HepG2 (cell line): ENCODE results near the gene NINL. TPM values are rescaled to one million over a fixed set of nuclear protein-coding genes. Genes with fewer than 3 reads are reported as not detected.

Source experiments
- ATAC-seq: fragments of 200-7000 bp; cut with Tn5 transposase; 3 replicates; pipeline ENCODE4 v1.9.1; 2020; ENCODE audit warnings: mild to moderate bottlenecking, moderate library complexity
- BruUV-seq: library from RNA; stranded (reverse); fragments of 400-500 nt; replicated peaks from 2 replicates; lab custom pipeline; 2021; lab: Mats Ljungman, UMichigan
- CTCF ChIA-PET: fragments of 300-600 bp; formaldehyde crosslinking; extraction: SDS; loops from one replicate; lab custom pipeline; 2021; ENCODE audit warnings: low total read pairs, inconsistent platforms, low intra/inter-chr PET ratio; lab: Yijun Ruan, JAX
- POLR2A ChIA-PET: fragments of 350-600 bp; sonication (Branson Sonifier 250); formaldehyde crosslinking; loops from one replicate; lab custom pipeline; 2020; ENCODE audit warnings: antibody characterized with exemption, inconsistent platforms; lab: Yijun Ruan, JAX
- DNase-seq: peaks from one replicate; pipeline ENCODE4 v3.0.0-alpha.2; 2015; ENCODE audit warnings: low spot score
- FAIRE-seq: peaks from 3 replicates; lab custom pipeline; 2011; peaks lifted over from hg19 to GRCh38; lab: Jason Lieb, UNC
- H2AFZ ChIP-seq: one replicate; pipeline ENCODE4 v1.6.1; 2011; ENCODE audit warnings: low read length, inconsistent platforms
- H3K27ac ChIP-seq: fragments of 300-600 bp; 3 replicates; pipeline ENCODE4 v1.8.0; 2011; ENCODE audit warnings: mixed run types, mild to moderate bottlenecking, mixed read lengths, low read length, inconsistent platforms; ENCODE audit not compliant: insufficient read depth; ENCODE audit errors: extremely low read length
- H3K27me3 ChIP-seq, 2 experiments: fragments of 200-600 bp in 1 of 2; 2 replicates in 1 of 2; 3 replicates in 1 of 2; pipeline versions ENCODE4 v1.6.0 to v1.8.0; 2011; ENCODE audit warnings: low read length in 2 of 2, mild to moderate bottlenecking in 2 of 2, moderate library complexity in 2 of 2, inconsistent platforms in 1 of 2; ENCODE audit not compliant: insufficient read depth in 2 of 2, control insufficient read depth in 1 of 2
- H3K36me3 ChIP-seq, 2 experiments: fragments of 200-600 bp in 1 of 2; replicated peaks in 1 of 2; 2 replicates in 1 of 2; 3 replicates in 1 of 2; pipeline versions ENCODE4 v1.5.1 to v1.8.0; 2011; ENCODE audit warnings: low read length in 2 of 2, inconsistent platforms in 1 of 2; ENCODE audit not compliant: insufficient read depth in 2 of 2, control insufficient read depth in 1 of 2
- H3K4me1 ChIP-seq: 2 replicates; pipeline ENCODE4 v1.5.1; 2012; ENCODE audit warnings: low read length, inconsistent platforms; ENCODE audit not compliant: insufficient read depth
- H3K4me2 ChIP-seq: 2 replicates; pipeline ENCODE4 v1.6.0; 2011; ENCODE audit warnings: low read depth, low read length, inconsistent platforms
- H3K4me3 ChIP-seq, 3 experiments: fragments of 200-600 bp in 1 of 3; sonication (generic), shearing (Covaris generic) in 1 of 3; replicated peaks in 1 of 3; 2 replicates each; pipeline ENCODE4 v1.5.1; 2011 to 2016; ENCODE audit warnings: low read length in 3 of 3, inconsistent platforms in 2 of 3, low read depth in 2 of 3, mild to moderate bottlenecking in 2 of 3, control low read depth in 1 of 3, mixed read lengths in 1 of 3; ENCODE audit not compliant: insufficient read depth in 1 of 3
- H3K79me2 ChIP-seq: one replicate; pipeline ENCODE4 v1.6.1; 2011; ENCODE audit warnings: low read length, inconsistent platforms; ENCODE audit not compliant: insufficient read depth
- H3K9ac ChIP-seq: 2 replicates; pipeline ENCODE4 v1.6.0; 2011; ENCODE audit warnings: mild to moderate bottlenecking, low read depth, low read length, inconsistent platforms; ENCODE audit not compliant: insufficient read depth
- H3K9me3 ChIP-seq: 2 replicates; pipeline ENCODE4 v1.5.1; 2012; ENCODE audit warnings: mild to moderate bottlenecking, low read length
- H4K20me1 ChIP-seq: 2 replicates; pipeline ENCODE4 v1.6.0; 2011; ENCODE audit warnings: inconsistent platforms, mild to moderate bottlenecking, low read length, moderate library complexity; ENCODE audit not compliant: insufficient read depth
- FOXO1 ChIP-seq: sonication (generic); formaldehyde crosslinking; IDR thresholded peaks from 2 replicates; pipeline ENCODE4 v1.4.0; 2020; ENCODE audit warnings: missing genetic modification reagents
- KDM6A ChIP-seq: IDR thresholded peaks from 2 replicates; pipeline ENCODE4 v1.6.1; 2016; ENCODE audit warnings: low read depth
- PITX1 ChIP-seq: sonication (generic); formaldehyde crosslinking; IDR thresholded peaks from 2 replicates; pipeline ENCODE4 v1.5.1; 2020; ENCODE audit warnings: mild to moderate bottlenecking, missing genetic modification reagents
- STAT6 ChIP-seq: sonication (generic); formaldehyde crosslinking; IDR thresholded peaks from 2 replicates; pipeline ENCODE4 v1.4.0; 2020; ENCODE audit warnings: missing genetic modification reagents, mild to moderate bottlenecking, borderline replicate concordance
- ZKSCAN8 ChIP-seq: IDR thresholded peaks from 2 replicates; pipeline ENCODE4 v1.6.1; 2016; ENCODE audit warnings: borderline replicate concordance, missing genetic modification reagents, missing compliant biosample characterization
- ZSCAN30 ChIP-seq: sonication (generic); formaldehyde crosslinking; IDR thresholded peaks from 2 replicates; pipeline ENCODE4 v1.5.0; 2020; ENCODE audit warnings: mild to moderate bottlenecking, missing genetic modification reagents
- WGBS: methylation state at CpG from one replicate; pipeline ENCODE4 v1.1.6; 2017; ENCODE audit warnings: low lambda C conversion rate; 5-methylcytosine and 5-hydroxymethylcytosine counted together
- in situ Hi-C: cut with HindIII; loops from 2 replicates; pipeline ENCODE4 v1.10.0; 2017; ENCODE audit warnings: low pct_unique_long_range_greater_than_20kb; ENCODE audit not compliant: extremely low pct_ligation_motif_present
- intact Hi-C: fragments of 100-400 bp; cut with micrococcal nuclease; formaldehyde crosslinking; loops from one replicate; pipeline ENCODE4 v1.10.0; 2022; ENCODE audit not compliant: unreplicated experiment
- polyA plus RNA-seq, 8 experiments: library from polyadenylated mRNA; depleted of rRNA in 3 of 8; stranded (reverse) in 7 of 8; unstranded in 1 of 8; fragments of >200 nt; fragmentation: Illumina TruSeq in 4 of 8; extraction: Trizol in 4 of 8; gene quantifications; 2 replicates each; pipeline versions ENCODE4 v1.2.1 to v1.2.3, GENCODE V29; 2011 to 2016; ENCODE audit warnings: low read depth in 4 of 8, missing spikeins in 1 of 8, mixed read lengths in 1 of 8; ENCODE audit not compliant: insufficient read depth in 1 of 8
- total RNA-seq, 5 experiments: library from RNA; depleted of rRNA; stranded (reverse); fragments of >200 nt; fragmentation: Illumina TruSeq; extraction: Trizol; gene quantifications; 2 replicates each; pipeline ENCODE4 v1.2.3, GENCODE V29; 2016; ENCODE audit warnings: low read depth in 1 of 5
- TF ChIP-seq, protein P1 (sequence below): sonication (generic); formaldehyde crosslinking; IDR thresholded peaks from 2 replicates; pipeline ENCODE4 v1.5.0; 2020; ENCODE audit warnings: mild to moderate bottlenecking, missing genetic modification reagents, borderline replicate concordance
- TF ChIP-seq, protein P2 (sequence below): sonication (generic); formaldehyde crosslinking; IDR thresholded peaks from 2 replicates; pipeline ENCODE4 v1.9.0; 2022; ENCODE audit warnings: low read depth, missing genetic modification reagents

Gene NINL
- total and polyA plus RNA-seq, 2 of the 13 experiments (the other 11 are each of a cell fraction or from before 2014, with no cell fraction given), result 32.3 to 34.3 TPM

DNA sequence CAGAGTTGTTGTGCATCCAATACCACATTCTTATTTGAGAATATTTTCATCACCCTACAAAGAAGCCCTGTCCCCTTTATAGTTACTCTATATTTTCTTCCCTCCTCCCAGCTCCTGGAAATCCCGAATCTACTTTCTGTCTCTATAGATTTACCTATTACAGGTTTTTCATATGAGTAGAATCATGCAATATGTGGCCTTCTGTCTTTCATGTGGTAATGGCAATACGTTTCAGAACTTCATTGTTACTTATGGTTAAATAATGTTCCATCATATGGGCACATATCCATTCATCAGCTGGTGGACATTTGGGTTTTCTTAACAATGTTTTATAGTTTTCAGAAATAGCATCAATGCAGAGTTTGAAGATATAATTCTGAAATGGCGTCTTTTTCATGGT is 160.8 kb downstream of the NINL start:
- Histone ChIP-seq H3K27me3 (no peaks in the 10 kb centered on the region), H3K4me2 (no peak overlapping the region), H4K20me1 (no peaks in the 10 kb centered on the region), H3K79me2 (no peaks in the 10 kb centered on the region), H2AFZ (no peak overlapping the region), H3K4me3 (no peak overlapping the region), H3K4me1 (no peaks in the 10 kb centered on the region), H3K36me3 (peaks cover 3 to 43% of the 10 kb centered on the region in 2 experiments), H3K9me3 (no peaks in the 10 kb centered on the region), H3K27ac (no peak overlapping the region), H3K9ac (no peak overlapping the region)
- ATAC-seq (no peak), DNase-seq (no peak), FAIRE-seq (no peak)
- no peak for TF ChIP-seq KDM6A (CRISPR knock-in tag)
- TF ChIP-seq ZSCAN30, result no peak
- TF ChIP-seq ZKSCAN8 (CRISPR knock-in tag), result no peak
- TF ChIP-seq, protein P1, sequence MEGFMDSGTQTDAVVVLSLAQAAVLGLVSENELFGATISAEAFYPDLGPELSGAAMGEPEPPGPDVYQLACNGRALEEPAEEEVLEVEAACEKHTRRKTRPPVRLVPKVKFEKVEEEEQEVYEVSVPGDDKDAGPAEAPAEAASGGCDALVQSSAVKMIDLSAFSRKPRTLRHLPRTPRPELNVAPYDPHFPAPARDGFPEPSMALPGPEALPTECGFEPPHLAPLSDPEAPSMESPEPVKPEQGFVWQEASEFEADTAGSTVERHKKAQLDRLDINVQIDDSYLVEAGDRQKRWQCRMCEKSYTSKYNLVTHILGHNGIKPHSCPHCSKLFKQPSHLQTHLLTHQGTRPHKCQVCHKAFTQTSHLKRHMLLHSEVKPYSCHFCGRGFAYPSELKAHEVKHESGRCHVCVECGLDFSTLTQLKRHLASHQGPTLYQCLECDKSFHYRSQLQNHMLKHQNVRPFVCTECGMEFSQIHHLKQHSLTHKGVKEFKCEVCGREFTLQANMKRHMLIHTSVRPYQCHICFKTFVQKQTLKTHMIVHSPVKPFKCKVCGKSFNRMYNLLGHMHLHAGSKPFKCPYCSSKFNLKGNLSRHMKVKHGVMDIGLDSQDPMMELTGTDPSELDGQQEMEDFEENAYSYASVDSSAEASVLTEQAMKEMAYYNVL (CRISPR knock-in tag), result no peak
- TF ChIP-seq FOXO1 (CRISPR knock-in tag), result no peak
- TF ChIP-seq, protein P2, sequence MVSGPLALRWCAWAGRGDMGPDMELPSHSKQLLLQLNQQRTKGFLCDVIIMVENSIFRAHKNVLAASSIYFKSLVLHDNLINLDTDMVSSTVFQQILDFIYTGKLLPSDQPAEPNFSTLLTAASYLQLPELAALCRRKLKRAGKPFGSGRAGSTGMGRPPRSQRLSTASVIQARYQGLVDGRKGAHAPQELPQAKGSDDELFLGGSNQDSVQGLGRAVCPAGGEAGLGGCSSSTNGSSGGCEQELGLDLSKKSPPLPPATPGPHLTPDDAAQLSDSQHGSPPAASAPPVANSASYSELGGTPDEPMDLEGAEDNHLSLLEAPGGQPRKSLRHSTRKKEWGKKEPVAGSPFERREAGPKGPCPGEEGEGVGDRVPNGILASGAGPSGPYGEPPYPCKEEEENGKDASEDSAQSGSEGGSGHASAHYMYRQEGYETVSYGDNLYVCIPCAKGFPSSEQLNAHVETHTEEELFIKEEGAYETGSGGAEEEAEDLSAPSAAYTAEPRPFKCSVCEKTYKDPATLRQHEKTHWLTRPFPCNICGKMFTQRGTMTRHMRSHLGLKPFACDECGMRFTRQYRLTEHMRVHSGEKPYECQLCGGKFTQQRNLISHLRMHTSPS, result no peak
- TF ChIP-seq PITX1 (CRISPR knock-in tag), result no peak
- TF ChIP-seq STAT6 (CRISPR knock-in tag), result no peak
- 96% methylated on average over 3 of the region's 3 CpGs for WGBS
- CTCF ChIA-PET, result no interaction called here
- BruUV-seq, result no TSS peak
- intact Hi-C loops, result no loop called here
- in situ Hi-C loops, result no loop called here
- POLR2A ChIA-PET, result no interaction called here
